Measurements from ENCODE around the gene UBP1. TPM values are rescaled to one million over a fixed set of nuclear protein-coding genes. Genes with fewer than 3 reads are reported as not detected.

The UBP1 gene
- total RNA-seq, 1 donor from 2014 or later: 57.0 TPM

DNA sequence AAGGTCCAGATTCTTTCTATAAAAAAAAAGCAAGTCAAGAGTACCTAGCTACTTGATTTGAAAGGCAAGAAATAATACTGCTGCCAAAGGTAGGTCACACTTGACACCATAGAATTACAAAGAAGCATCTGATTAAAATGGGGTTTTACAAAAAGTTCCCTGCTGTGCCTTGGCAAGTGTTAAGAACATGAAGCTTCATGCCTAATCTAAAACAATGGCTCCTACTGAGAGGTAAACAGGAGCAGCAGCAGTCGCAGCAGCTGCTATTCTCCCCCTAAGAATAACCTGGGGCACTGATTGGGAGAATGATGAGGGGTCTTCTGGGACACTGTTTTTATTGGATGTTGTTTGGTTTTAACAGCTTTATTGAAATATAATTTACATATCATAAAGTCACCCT, 14.1 kb downstream of the UBP1 start:
- TF ChIP-seq, protein P1, sequence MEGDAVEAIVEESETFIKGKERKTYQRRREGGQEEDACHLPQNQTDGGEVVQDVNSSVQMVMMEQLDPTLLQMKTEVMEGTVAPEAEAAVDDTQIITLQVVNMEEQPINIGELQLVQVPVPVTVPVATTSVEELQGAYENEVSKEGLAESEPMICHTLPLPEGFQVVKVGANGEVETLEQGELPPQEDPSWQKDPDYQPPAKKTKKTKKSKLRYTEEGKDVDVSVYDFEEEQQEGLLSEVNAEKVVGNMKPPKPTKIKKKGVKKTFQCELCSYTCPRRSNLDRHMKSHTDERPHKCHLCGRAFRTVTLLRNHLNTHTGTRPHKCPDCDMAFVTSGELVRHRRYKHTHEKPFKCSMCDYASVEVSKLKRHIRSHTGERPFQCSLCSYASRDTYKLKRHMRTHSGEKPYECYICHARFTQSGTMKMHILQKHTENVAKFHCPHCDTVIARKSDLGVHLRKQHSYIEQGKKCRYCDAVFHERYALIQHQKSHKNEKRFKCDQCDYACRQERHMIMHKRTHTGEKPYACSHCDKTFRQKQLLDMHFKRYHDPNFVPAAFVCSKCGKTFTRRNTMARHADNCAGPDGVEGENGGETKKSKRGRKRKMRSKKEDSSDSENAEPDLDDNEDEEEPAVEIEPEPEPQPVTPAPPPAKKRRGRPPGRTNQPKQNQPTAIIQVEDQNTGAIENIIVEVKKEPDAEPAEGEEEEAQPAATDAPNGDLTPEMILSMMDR (IDR thresholded peaks at IDR 0.05): no peak
- Mint-ChIP-seq H3K36me3 (ENCODE audit: unreplicated experiment) (peaks cover 25% of the 10 kb centered on the region), H3K9me3 (ENCODE audit: unreplicated experiment) (no peaks in the 10 kb centered on the region), H3K4me3 (ENCODE audit: unreplicated experiment) (no peak overlapping the region), H3K27ac (ENCODE audit: unreplicated experiment) (no peak overlapping the region), H3K4me1 (ENCODE audit: unreplicated experiment) (peaks cover 61% of the 10 kb centered on the region), H3K27me3 (ENCODE audit: unreplicated experiment) (no peaks in the 10 kb centered on the region)
- no peak for DNase-seq (ENCODE audit: extremely low spot score, unreplicated experiment)

DNA sequence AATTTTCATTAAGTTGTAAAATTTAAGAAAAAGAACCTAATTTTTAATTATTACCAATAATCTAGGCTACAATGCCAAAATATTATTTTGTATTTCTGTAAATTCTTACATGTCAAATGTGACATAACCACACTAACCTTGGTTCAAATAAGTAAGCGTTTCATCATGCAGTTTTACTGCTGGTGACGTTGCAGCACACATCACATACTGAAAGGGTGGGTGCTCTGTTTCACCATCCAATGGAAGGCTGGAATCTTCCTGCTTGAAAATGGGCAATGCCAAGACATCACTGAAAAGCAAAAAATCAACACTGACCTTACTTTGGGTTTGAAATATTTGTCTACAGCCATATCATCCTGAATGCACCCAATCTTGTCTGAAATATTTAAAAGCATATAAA, 14.8 kb downstream of the UBP1 start:
- DNase-seq (ENCODE audit: extremely low spot score, unreplicated experiment): no peak
- H3K36me3 Mint-ChIP-seq (ENCODE audit: unreplicated experiment): peaks cover 28% of the 10 kb centered on the region
- TF ChIP-seq, protein P1 (IDR thresholded peaks at IDR 0.05): no peak
- H3K4me3 Mint-ChIP-seq (ENCODE audit: unreplicated experiment): no peak overlapping the region
- H3K4me1 Mint-ChIP-seq (ENCODE audit: unreplicated experiment): peaks cover 55% of the 10 kb centered on the region
- H3K9me3 Mint-ChIP-seq (ENCODE audit: unreplicated experiment): no peaks in the 10 kb centered on the region
- no peaks in the 10 kb centered on the region for H3K27me3 Mint-ChIP-seq (ENCODE audit: unreplicated experiment)
- no peak overlapping the region for H3K27ac Mint-ChIP-seq (ENCODE audit: unreplicated experiment)

DNA sequence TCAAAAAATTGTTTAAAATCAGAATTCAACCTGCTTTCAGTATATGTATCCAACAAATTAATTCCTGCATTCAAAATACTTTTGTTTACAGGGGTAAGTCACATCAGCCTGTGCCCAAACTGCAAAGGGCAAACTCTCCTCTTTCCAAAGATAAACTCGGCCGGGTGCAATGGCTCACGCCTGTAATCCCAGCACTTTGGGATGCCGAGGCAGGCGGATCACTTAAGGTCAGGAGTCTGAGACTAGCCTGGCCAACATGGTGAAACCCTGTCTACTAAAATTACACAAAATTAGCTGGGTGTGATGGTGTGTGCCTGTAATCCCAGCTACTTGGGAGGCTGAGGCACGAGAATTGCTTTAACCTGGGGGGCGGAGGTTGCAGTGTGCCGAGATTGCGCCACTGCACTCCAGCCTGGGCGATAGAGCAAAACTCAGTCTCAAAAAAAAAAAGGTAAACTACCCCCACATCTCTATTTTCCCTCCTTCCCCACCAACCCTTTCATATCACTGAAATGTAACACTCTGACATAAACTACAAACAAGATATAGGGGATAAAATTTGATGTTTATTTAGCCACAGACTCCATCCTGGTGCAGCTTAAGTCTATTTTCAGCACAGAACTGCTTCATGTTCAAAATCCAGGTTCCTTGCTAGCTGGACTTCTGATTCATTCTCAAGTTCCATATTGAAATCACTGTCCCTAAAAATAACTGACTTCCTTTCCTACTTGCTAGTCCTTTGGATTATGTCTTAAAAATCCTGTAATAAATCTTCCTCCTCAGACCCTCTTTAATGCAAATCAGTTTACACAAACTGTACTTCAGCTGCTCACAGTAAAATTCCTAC, 15.4 kb downstream of the UBP1 start:
- Mint-ChIP-seq H3K27ac (ENCODE audit: unreplicated experiment) (no peak overlapping the region), H3K4me1 (ENCODE audit: unreplicated experiment) (peaks cover 51% of the 10 kb centered on the region)

DNA sequence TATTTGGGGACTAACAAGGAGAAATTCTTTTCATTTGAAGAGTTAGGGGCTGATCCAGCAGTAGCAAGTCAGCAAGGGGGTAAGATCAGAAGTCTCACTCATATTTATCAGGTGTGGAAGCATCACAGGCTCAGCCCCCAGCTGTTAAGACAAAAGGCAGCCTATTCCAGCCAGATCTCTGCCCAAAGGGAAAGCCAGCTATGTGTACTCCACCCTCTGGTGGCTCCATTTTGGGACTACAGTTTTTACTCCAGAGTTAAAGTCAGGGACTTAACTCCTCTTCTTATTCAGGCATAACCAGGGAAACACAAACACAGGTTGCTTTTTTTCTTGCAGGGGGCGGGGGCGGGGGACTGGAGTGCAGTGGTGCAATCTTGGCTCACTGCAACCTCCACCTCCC, 19.2 kb downstream of the UBP1 start:
- no peaks in the 10 kb centered on the region for H3K9me3 Mint-ChIP-seq (ENCODE audit: unreplicated experiment)
- H3K4me3 Mint-ChIP-seq (ENCODE audit: unreplicated experiment): no peak overlapping the region
- peak overlapping the region; percentile 31 for H3K27ac Mint-ChIP-seq (ENCODE audit: unreplicated experiment)
- no peak for DNase-seq (ENCODE audit: extremely low spot score, unreplicated experiment)
- H3K4me1 Mint-ChIP-seq (ENCODE audit: unreplicated experiment): peaks cover 16% of the 10 kb centered on the region
- TF ChIP-seq, protein P1 (IDR thresholded peaks at IDR 0.05): no peak
- peaks cover 50% of the 10 kb centered on the region for H3K36me3 Mint-ChIP-seq (ENCODE audit: unreplicated experiment)
- H3K27me3 Mint-ChIP-seq (ENCODE audit: unreplicated experiment): no peaks in the 10 kb centered on the region

More for the DNA sequence above, 15.4 kb downstream of the UBP1 start:
- Mint-ChIP-seq H3K9me3 (ENCODE audit: unreplicated experiment) (no peaks in the 10 kb centered on the region), H3K4me3 (ENCODE audit: unreplicated experiment) (no peak overlapping the region), H3K36me3 (ENCODE audit: unreplicated experiment) (peaks cover 31% of the 10 kb centered on the region), H3K27me3 (ENCODE audit: unreplicated experiment) (no peaks in the 10 kb centered on the region)
- no peak for DNase-seq (ENCODE audit: extremely low spot score, unreplicated experiment)
- TF ChIP-seq, protein P1 (IDR thresholded peaks at IDR 0.05): no peak

DNA sequence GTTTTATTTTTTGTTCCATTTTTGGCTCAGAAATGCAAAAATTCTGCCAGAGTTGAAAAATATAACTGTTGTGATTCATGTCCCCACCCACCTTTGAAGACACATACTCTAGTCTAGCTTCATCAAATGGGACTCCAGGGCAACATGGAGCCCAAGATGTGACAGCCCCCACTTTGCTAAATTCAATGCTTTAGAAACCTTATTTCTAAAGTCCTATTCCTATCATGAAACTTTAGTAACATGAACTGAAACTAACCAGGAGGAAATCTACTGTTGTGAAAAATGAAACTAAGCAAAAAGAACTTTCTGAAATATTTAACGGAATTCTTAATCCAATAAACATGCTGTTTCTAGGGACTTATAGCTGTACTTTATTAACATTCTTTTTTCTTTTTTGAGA, 20.3 kb downstream of the UBP1 start:
- no peak for DNase-seq (ENCODE audit: extremely low spot score, unreplicated experiment)
- TF ChIP-seq, protein P1 (IDR thresholded peaks at IDR 0.05): no peak
- Mint-ChIP-seq H3K4me3 (ENCODE audit: unreplicated experiment) (no peak overlapping the region), H3K4me1 (ENCODE audit: unreplicated experiment) (peaks cover 10% of the 10 kb centered on the region), H3K9me3 (ENCODE audit: unreplicated experiment) (no peaks in the 10 kb centered on the region), H3K27ac (ENCODE audit: unreplicated experiment) (peak overlapping the region; percentile 67), H3K27me3 (ENCODE audit: unreplicated experiment) (no peaks in the 10 kb centered on the region), H3K36me3 (ENCODE audit: unreplicated experiment) (peaks cover 49% of the 10 kb centered on the region)
